Endothelial cell of umbilical vein (primary cell): Measurements from ENCODE around the gene NANOS2. TPM values are rescaled to one million over a fixed set of nuclear protein-coding genes. Genes with fewer than 3 reads are reported as not detected.

Experiments used
- BruUV-seq: library from RNA; stranded (reverse); fragments of 400-500 nt; replicated peaks from 2 replicates; lab custom pipeline; 2021; lab: Mats Ljungman, UMichigan
- CTCF ChIA-PET: fragments of 300-600, 350-600 bp; sonication (Branson Sonifier 250); formaldehyde crosslinking; loops from one replicate; lab custom pipeline; 2021; ENCODE audit warnings: antibody characterized with exemption, inconsistent platforms; lab: Charles Lee
- POLR2A ChIA-PET: fragments of 300-600, 350-600 bp; sonication (Branson Sonifier 250); formaldehyde crosslinking; loops from one replicate; lab custom pipeline; 2021; ENCODE audit warnings: antibody characterized with exemption, inconsistent platforms; lab: Charles Lee
- DNase-seq: peaks from one replicate; pipeline ENCODE4 v3.0.0-alpha.2; 2011; ENCODE audit warnings: low read depth, low spot score
- FAIRE-seq: peaks from 2 replicates; lab custom pipeline; 2011; peaks lifted over from hg19 to GRCh38; lab: Jason Lieb, UNC
- H2AFZ ChIP-seq: 2 replicates; pipeline ENCODE4 v1.6.0; 2012; ENCODE audit warnings: low read depth, low read length, control low read depth, inconsistent platforms
- H3K27ac ChIP-seq: 2 replicates; pipeline ENCODE4 v1.5.1; 2011; ENCODE audit warnings: low read depth, mild to moderate bottlenecking, control low read depth, low read length, moderate library complexity; ENCODE audit not compliant: insufficient read depth
- H3K27me3 ChIP-seq, 2 experiments: 2 replicates each; pipeline versions ENCODE4 v1.6.0 to v1.6.1; 2011; ENCODE audit warnings: low read length in 2 of 2, mixed read lengths in 1 of 2; ENCODE audit not compliant: control insufficient read depth in 2 of 2, insufficient read depth in 2 of 2
- H3K36me3 ChIP-seq, 2 experiments: 2 replicates in 1 of 2; 3 replicates in 1 of 2; pipeline ENCODE4 v1.5.1; 2011; ENCODE audit warnings: low read length in 2 of 2, mild to moderate bottlenecking in 1 of 2, moderate library complexity in 1 of 2; ENCODE audit not compliant: control insufficient read depth in 2 of 2, insufficient read depth in 2 of 2; ENCODE audit errors: extremely low read depth in 1 of 2
- H3K4me1 ChIP-seq: 3 replicates; pipeline ENCODE4 v1.5.1; 2011; ENCODE audit warnings: mild to moderate bottlenecking, low read length; ENCODE audit not compliant: control insufficient read depth, insufficient read depth; ENCODE audit errors: extremely low read depth
- H3K4me2 ChIP-seq: 2 replicates; pipeline ENCODE4 v1.6.1; 2011; ENCODE audit warnings: low read length, control low read depth, mixed read lengths; ENCODE audit not compliant: insufficient read depth
- H3K4me3 ChIP-seq, 3 experiments: fragments of 200-600 bp in 1 of 3; sonication (generic), shearing (Covaris generic) in 1 of 3; replicated peaks in 1 of 3; 2 replicates each; pipeline ENCODE4 v1.5.1; 2011 to 2016; ENCODE audit warnings: control low read depth in 3 of 3, low read length in 3 of 3, mild to moderate bottlenecking in 2 of 3, inconsistent platforms in 1 of 3, low read depth in 1 of 3, moderate library complexity in 1 of 3; ENCODE audit not compliant: insufficient read depth in 1 of 3
- H3K79me2 ChIP-seq: 2 replicates; pipeline ENCODE4 v1.6.0; 2012; ENCODE audit warnings: low read length, inconsistent platforms; ENCODE audit not compliant: control insufficient read depth, insufficient read depth
- H3K9ac ChIP-seq: replicated peaks from 2 replicates; pipeline ENCODE3; 2011; ENCODE audit warnings: low read length, control low read depth; ENCODE audit not compliant: insufficient read depth; ENCODE audit errors: extremely low read depth
- H3K9me1 ChIP-seq: replicated peaks from 3 replicates; pipeline ENCODE4 v1.6.0; 2011; ENCODE audit warnings: mild to moderate bottlenecking, low read length; ENCODE audit not compliant: control insufficient read depth, insufficient read depth; ENCODE audit errors: extremely low read depth
- H3K9me3 ChIP-seq: replicated peaks from 2 replicates; pipeline ENCODE4 v1.5.1; 2012; ENCODE audit warnings: low read length, inconsistent platforms; ENCODE audit not compliant: control insufficient read depth, insufficient read depth
- H4K20me1 ChIP-seq: replicated peaks from 2 replicates; pipeline ENCODE3; 2011; ENCODE audit warnings: mild to moderate bottlenecking, low read length; ENCODE audit not compliant: control insufficient read depth, insufficient read depth; ENCODE audit errors: extremely low read depth
- EZH2 ChIP-seq: IDR thresholded peaks from 2 replicates; pipeline ENCODE4 v1.6.1; 2012; ENCODE audit warnings: borderline replicate concordance, low read depth, mild to moderate bottlenecking, moderate library complexity, low read length, inconsistent platforms; ENCODE audit not compliant: severe bottlenecking
- FOS ChIP-seq: IDR thresholded peaks from 2 replicates; pipeline ENCODE4 v1.6.1; 2011; ENCODE audit warnings: mild to moderate bottlenecking, low read length, moderate library complexity, borderline replicate concordance; ENCODE audit not compliant: insufficient read depth
- GATA2 ChIP-seq: IDR thresholded peaks from 2 replicates; pipeline ENCODE4 v1.7.0; 2011; ENCODE audit warnings: low read depth, mild to moderate bottlenecking, moderate library complexity, mixed read lengths, low read length; ENCODE audit not compliant: insufficient read length, insufficient read depth
- JUN ChIP-seq: IDR thresholded peaks from 2 replicates; pipeline ENCODE4 v1.6.1; 2011; ENCODE audit warnings: borderline replicate concordance, low read depth; ENCODE audit not compliant: insufficient read length, insufficient read depth
- MYC ChIP-seq: IDR thresholded peaks from one replicate; pipeline ENCODE4 v1.6.1; 2011; ENCODE audit warnings: mild to moderate bottlenecking, low read depth, low read length
- POLR2A ChIP-seq: IDR thresholded peaks from 2 replicates; pipeline ENCODE4 v1.6.1; 2012; ENCODE audit warnings: low read depth, mild to moderate bottlenecking, control low read depth, low read length
- POLR2AphosphoS5 ChIP-seq: IDR thresholded peaks from 2 replicates; pipeline ENCODE4 v1.6.1; 2012; ENCODE audit warnings: low read depth, mild to moderate bottlenecking, control low read depth, low read length, moderate library complexity; ENCODE audit not compliant: insufficient read depth
- dilution Hi-C: fragments of 300-500 bp; cut with MboI; formaldehyde crosslinking; loops from one replicate; pipeline ENCODE4 v1.15.0; 2019; ENCODE audit warnings: low sequenced_read_pairs; ENCODE audit not compliant: extremely low pct_ligation_motif_present
- intact Hi-C: fragments of 100-400 bp; cut with micrococcal nuclease; formaldehyde crosslinking; loops from one replicate; pipeline ENCODE4 v1.10.0; 2022
- polyA plus RNA-seq, 4 experiments: library from polyadenylated mRNA; depleted of rRNA in 3 of 4; stranded (reverse) in 3 of 4; unstranded in 1 of 4; fragments of >200 nt; gene quantifications; 2 replicates each; pipeline versions ENCODE4 v1.2.1 to v1.2.3, GENCODE V29; 2011 to 2012; ENCODE audit warnings: missing spikeins in 1 of 4
- total RNA-seq: library from RNA; stranded (reverse); gene quantifications from 2 replicates; pipeline ENCODE4 v1.2.3, GENCODE V29; 2021
- TF ChIP-seq, protein P1 (sequence below): IDR thresholded peaks from 2 replicates; pipeline ENCODE4 v1.6.1; 2011; ENCODE audit not compliant: insufficient read depth, insufficient read length
- TF ChIP-seq, protein P2 (sequence below), 2 donors: IDR thresholded peaks; 1 replicate in 1 of 2; 2 replicates in 1 of 2; pipeline ENCODE4 v1.5.1; 2011; ENCODE audit warnings: low read length in 2 of 2, mild to moderate bottlenecking in 2 of 2, moderate library complexity in 2 of 2, control low read depth in 1 of 2, inconsistent platforms in 1 of 2, low read depth in 1 of 2; ENCODE audit not compliant: insufficient read depth in 1 of 2; ENCODE audit errors: extremely low read depth in 1 of 2

The NANOS2 gene
- total and polyA plus RNA-seq, 2 donors (not counting 3 experiments of a cell fraction or from before 2014, with no cell fraction given), result not detected

DNA sequence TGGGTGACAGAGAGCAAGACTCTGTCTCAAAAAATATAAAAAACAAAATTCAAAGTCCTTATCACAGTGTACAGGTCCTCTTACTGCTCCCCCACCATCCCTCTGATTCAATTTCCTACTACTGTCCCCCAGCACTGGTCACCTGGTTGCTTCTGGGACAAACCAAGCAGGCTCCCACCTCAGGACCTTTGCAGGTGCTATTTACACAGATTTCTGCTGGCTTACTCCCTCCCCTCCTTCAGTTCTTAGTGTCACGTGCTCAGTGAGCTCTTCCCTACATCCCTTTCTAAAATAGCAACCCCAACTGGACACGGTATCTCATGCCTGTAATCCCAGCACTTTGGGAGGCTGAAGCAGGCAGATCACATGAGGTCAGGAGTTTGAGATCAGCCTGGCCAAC is 34.6 kb downstream of the NANOS2 start:
- no TSS peak for BruUV-seq
- intact Hi-C loops (no loop called here), dilution Hi-C loops (no loop called here)
- no peak for FAIRE-seq
- Histone ChIP-seq H3K36me3 (no peaks in the 10 kb centered on the region), H3K4me3 (no peak overlapping the region), H3K9me1 (no peaks in the 10 kb centered on the region), H3K4me1 (peaks cover 4% of the 10 kb centered on the region), H3K79me2 (peaks cover 2% of the 10 kb centered on the region), H2AFZ (no peak overlapping the region), H3K9me3 (no peaks in the 10 kb centered on the region), H3K27me3 (peaks cover 0 to 6% of the 10 kb centered on the region in 2 experiments), H3K27ac (no peak overlapping the region), H4K20me1 (no peaks in the 10 kb centered on the region), H3K9ac (no peak overlapping the region), H3K4me2 (no peak overlapping the region)
- CTCF ChIA-PET, result interaction anchor here (0.6 to 2.0 kb wide), 4 partner anchors 12 to 158 kb away, joined by 3 to 9 read pairs (median 4); partner anchors contain the start of gene FOXA3
- POLR2A ChIA-PET, result no interaction called here
- DNase-seq, result no peak
- TF ChIP-seq POLR2AphosphoS5 (no peak), POLR2A (no peak), FOS (no peak), EZH2 (no peak), MYC (no peak), JUN (no peak), GATA2 (no peak)
- TF ChIP-seq, protein P1, sequence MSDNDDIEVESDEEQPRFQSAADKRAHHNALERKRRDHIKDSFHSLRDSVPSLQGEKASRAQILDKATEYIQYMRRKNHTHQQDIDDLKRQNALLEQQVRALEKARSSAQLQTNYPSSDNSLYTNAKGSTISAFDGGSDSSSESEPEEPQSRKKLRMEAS, result no peak
- TF ChIP-seq, protein P2, sequence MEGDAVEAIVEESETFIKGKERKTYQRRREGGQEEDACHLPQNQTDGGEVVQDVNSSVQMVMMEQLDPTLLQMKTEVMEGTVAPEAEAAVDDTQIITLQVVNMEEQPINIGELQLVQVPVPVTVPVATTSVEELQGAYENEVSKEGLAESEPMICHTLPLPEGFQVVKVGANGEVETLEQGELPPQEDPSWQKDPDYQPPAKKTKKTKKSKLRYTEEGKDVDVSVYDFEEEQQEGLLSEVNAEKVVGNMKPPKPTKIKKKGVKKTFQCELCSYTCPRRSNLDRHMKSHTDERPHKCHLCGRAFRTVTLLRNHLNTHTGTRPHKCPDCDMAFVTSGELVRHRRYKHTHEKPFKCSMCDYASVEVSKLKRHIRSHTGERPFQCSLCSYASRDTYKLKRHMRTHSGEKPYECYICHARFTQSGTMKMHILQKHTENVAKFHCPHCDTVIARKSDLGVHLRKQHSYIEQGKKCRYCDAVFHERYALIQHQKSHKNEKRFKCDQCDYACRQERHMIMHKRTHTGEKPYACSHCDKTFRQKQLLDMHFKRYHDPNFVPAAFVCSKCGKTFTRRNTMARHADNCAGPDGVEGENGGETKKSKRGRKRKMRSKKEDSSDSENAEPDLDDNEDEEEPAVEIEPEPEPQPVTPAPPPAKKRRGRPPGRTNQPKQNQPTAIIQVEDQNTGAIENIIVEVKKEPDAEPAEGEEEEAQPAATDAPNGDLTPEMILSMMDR (IDR thresholded peaks at IDR 0.05; ENCODE audit: extremely low read depth in 1 of 2, insufficient read depth in 1 of 2, low read depth in 1 of 2, low read length in 2 of 2), result no peak
